Hepatocyte (in vitro differentiated cells): Measurements from ENCODE around the gene VAMP1. TPM values are rescaled to one million over a fixed set of nuclear protein-coding genes. Genes with fewer than 3 reads are reported as not detected.

ENCODE experiments used
- DNase-seq: peaks from one replicate; pipeline ENCODE4 v3.0.0-alpha.2; 2016; ENCODE audit warnings: low spot score
- H2AFZ ChIP-seq: fragments of 200-600 bp; sonication (generic); 2 replicates; pipeline ENCODE4 v1.6.0; 2016; ENCODE audit warnings: antibody characterized with exemption, mild to moderate bottlenecking
- H3K27ac ChIP-seq: fragments of 200-600 bp; sonication (generic); 2 replicates; pipeline ENCODE4 v1.5.1; 2016; ENCODE audit warnings: mild to moderate bottlenecking
- H3K27me3 ChIP-seq: fragments of 200-600 bp; sonication (generic); 2 replicates; pipeline ENCODE4 v1.6.1; 2016
- H3K36me3 ChIP-seq: fragments of 200-600 bp; sonication (generic); replicated peaks from 2 replicates; pipeline ENCODE4 v1.5.1; 2016; ENCODE audit warnings: low read depth; ENCODE audit not compliant: insufficient read depth
- H3K4me1 ChIP-seq: fragments of 200-600 bp; sonication (generic); 2 replicates; pipeline ENCODE4 v1.5.1; 2016; ENCODE audit warnings: mild to moderate bottlenecking, moderate library complexity; ENCODE audit not compliant: insufficient read depth
- H3K4me2 ChIP-seq: fragments of 200-600 bp; sonication (generic); 2 replicates; pipeline ENCODE4 v1.6.0; 2016
- H3K4me3 ChIP-seq: fragments of 200-600 bp; sonication (generic); 2 replicates; pipeline ENCODE4 v1.5.1; 2016; ENCODE audit warnings: mild to moderate bottlenecking
- H3K79me2 ChIP-seq: fragments of 200-600 bp; sonication (generic); 2 replicates; pipeline ENCODE4 v1.6.0; 2017; ENCODE audit warnings: mild to moderate bottlenecking
- H3K9me2 ChIP-seq: fragments of 200-600 bp; sonication (generic); replicated peaks from 2 replicates; pipeline ENCODE4 v1.6.0; 2017; ENCODE audit warnings: mild to moderate bottlenecking; ENCODE audit not compliant: insufficient read depth
- H3K9me3 ChIP-seq: fragments of 200-600 bp; sonication (generic); 2 replicates; pipeline ENCODE4 v1.5.1; 2016; ENCODE audit warnings: low read depth, mild to moderate bottlenecking
- H4K20me1 ChIP-seq: fragments of 200-600 bp; sonication (generic); 2 replicates; pipeline ENCODE4 v1.6.0; 2016; ENCODE audit warnings: mild to moderate bottlenecking; ENCODE audit not compliant: insufficient read depth, poor library complexity, severe bottlenecking
- EZH2 ChIP-seq: fragments of 200-600 bp; sonication (generic); IDR thresholded peaks from 2 replicates; pipeline ENCODE4 v1.6.1; 2016; ENCODE audit warnings: antibody characterized with exemption, mild to moderate bottlenecking, borderline replicate concordance
- EZH2phosphoT487 ChIP-seq: fragments of 200-600 bp; sonication (generic); IDR thresholded peaks from one replicate; pipeline ENCODE4 v1.6.1; 2018; ENCODE audit warnings: antibody characterized with exemption, mild to moderate bottlenecking, low read depth, moderate library complexity; ENCODE audit not compliant: unreplicated experiment, severe bottlenecking
- WGBS: methylation state at CpG from one replicate; pipeline ENCODE4 v1.1.6; 2016; ENCODE audit warnings: low lambda C conversion rate; ENCODE audit errors: missing lambda C conversion rate; 5-methylcytosine and 5-hydroxymethylcytosine counted together
- polyA plus RNA-seq: library from polyadenylated mRNA; unstranded; fragments of >200 nt; fragmentation: Nextera tagmentation; extraction: Ambion mirVana; gene quantifications from 2 replicates; pipeline ENCODE4 v1.2.1, GENCODE V29; 2016
- total RNA-seq: library from RNA; depleted of rRNA; stranded (reverse); fragments of >200 nt; gene quantifications from 2 replicates; pipeline ENCODE4 v1.2.3, GENCODE V29; 2014
- TF ChIP-seq, protein P1 (sequence below): fragments of 200-600 bp; sonication (generic); IDR thresholded peaks from 2 replicates; pipeline ENCODE4 v1.5.1; 2016; ENCODE audit warnings: antibody characterized with exemption, mild to moderate bottlenecking; ENCODE audit not compliant: poor library complexity

The VAMP1 gene
- total and polyA plus RNA-seq, 2 experiments from 2014 or later: 5.0 to 5.9 TPM

GRCh38 chr12:6424008-6424347, 46.5 kb downstream of the VAMP1 start:
- H3K27ac ChIP-seq: no peak overlapping the region
- H4K20me1 ChIP-seq: no peaks in the 10 kb centered on the region
- peaks cover 4% of the 10 kb centered on the region for H3K4me1 ChIP-seq
- no peak overlapping the region for H3K4me3 ChIP-seq
- no peak for TF ChIP-seq EZH2phosphoT487
- TF ChIP-seq EZH2: no peak
- TF ChIP-seq, protein P1, sequence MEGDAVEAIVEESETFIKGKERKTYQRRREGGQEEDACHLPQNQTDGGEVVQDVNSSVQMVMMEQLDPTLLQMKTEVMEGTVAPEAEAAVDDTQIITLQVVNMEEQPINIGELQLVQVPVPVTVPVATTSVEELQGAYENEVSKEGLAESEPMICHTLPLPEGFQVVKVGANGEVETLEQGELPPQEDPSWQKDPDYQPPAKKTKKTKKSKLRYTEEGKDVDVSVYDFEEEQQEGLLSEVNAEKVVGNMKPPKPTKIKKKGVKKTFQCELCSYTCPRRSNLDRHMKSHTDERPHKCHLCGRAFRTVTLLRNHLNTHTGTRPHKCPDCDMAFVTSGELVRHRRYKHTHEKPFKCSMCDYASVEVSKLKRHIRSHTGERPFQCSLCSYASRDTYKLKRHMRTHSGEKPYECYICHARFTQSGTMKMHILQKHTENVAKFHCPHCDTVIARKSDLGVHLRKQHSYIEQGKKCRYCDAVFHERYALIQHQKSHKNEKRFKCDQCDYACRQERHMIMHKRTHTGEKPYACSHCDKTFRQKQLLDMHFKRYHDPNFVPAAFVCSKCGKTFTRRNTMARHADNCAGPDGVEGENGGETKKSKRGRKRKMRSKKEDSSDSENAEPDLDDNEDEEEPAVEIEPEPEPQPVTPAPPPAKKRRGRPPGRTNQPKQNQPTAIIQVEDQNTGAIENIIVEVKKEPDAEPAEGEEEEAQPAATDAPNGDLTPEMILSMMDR: no peak
- H3K9me2 ChIP-seq: no peaks in the 10 kb centered on the region
- no peaks in the 10 kb centered on the region for H3K36me3 ChIP-seq
- H2AFZ ChIP-seq: no peak overlapping the region
- no peak for DNase-seq
- H3K9me3 ChIP-seq: no peaks in the 10 kb centered on the region
- no peaks in the 10 kb centered on the region for H3K27me3 ChIP-seq
- no peaks in the 10 kb centered on the region for H3K79me2 ChIP-seq
- WGBS: 79% methylated on average over 6 of the region's 6 CpGs
- no peak overlapping the region for H3K4me2 ChIP-seq

- Histone ChIP-seq H3K4me3 (no peak overlapping the region), H3K9me3 (no peaks in the 10 kb centered on the region), H3K4me1 (peaks cover 4% of the 10 kb centered on the region), H3K4me2 (no peak overlapping the region), H3K79me2 (no peaks in the 10 kb centered on the region), H3K27me3 (no peaks in the 10 kb centered on the region), H2AFZ (no peak overlapping the region), H3K9me2 (no peaks in the 10 kb centered on the region), H4K20me1 (no peaks in the 10 kb centered on the region), H3K36me3 (no peaks in the 10 kb centered on the region), H3K27ac (no peak overlapping the region)
- TF ChIP-seq EZH2: no peak
- TF ChIP-seq, protein P1: peak; percentile 91
- 14% methylated on average over 9 of the region's 9 CpGs for WGBS
- DNase-seq: peak; percentile 93
These were observed 47.0 kb downstream of the VAMP1 start for GRCh38 chr12:6423267-6424007.

GRCh38 chr12:6420364-6420763, 50.1 kb downstream of the VAMP1 start:
- Histone ChIP-seq H3K27me3 (no peaks in the 10 kb centered on the region), H2AFZ (no peak overlapping the region), H3K4me2 (no peak overlapping the region), H3K4me1 (peaks cover 4% of the 10 kb centered on the region), H3K36me3 (no peaks in the 10 kb centered on the region), H3K9me3 (no peaks in the 10 kb centered on the region), H3K4me3 (no peak overlapping the region), H4K20me1 (no peaks in the 10 kb centered on the region), H3K79me2 (no peaks in the 10 kb centered on the region), H3K27ac (no peak overlapping the region), H3K9me2 (no peaks in the 10 kb centered on the region)
- no peak for DNase-seq
- TF ChIP-seq, protein P1: no peak
- 78% methylated on average over 4 of the region's 4 CpGs for WGBS

- H3K9me2 ChIP-seq: no peaks in the 10 kb centered on the region
- H3K4me1 ChIP-seq: peaks cover 4% of the 10 kb centered on the region
- H3K36me3 ChIP-seq: no peaks in the 10 kb centered on the region
- 86% methylated on average over 6 of the region's 6 CpGs for WGBS
- DNase-seq: no peak
- H3K4me3 ChIP-seq: no peak overlapping the region
- H3K9me3 ChIP-seq: no peaks in the 10 kb centered on the region
- H3K27ac ChIP-seq: no peak overlapping the region
- H3K27me3 ChIP-seq: no peaks in the 10 kb centered on the region
- TF ChIP-seq, protein P1: no peak
- no peak for TF ChIP-seq EZH2
- TF ChIP-seq EZH2phosphoT487: no peak
- no peak overlapping the region for H2AFZ ChIP-seq
- H4K20me1 ChIP-seq: no peaks in the 10 kb centered on the region
- no peaks in the 10 kb centered on the region for H3K79me2 ChIP-seq
- H3K4me2 ChIP-seq: no peak overlapping the region
These were observed 51.7 kb downstream of the VAMP1 start for GRCh38 chr12:6418796-6419195.
